Aorta (tissue), 5 donors: Measurements from ENCODE around the gene TM7SF2. TPM values are rescaled to one million over a fixed set of nuclear protein-coding genes. Genes with fewer than 3 reads are reported as not detected.
"Not testable (repeated sequence)": the region's sequence is repeated elsewhere in the genome, so short reads cannot be mapped to it uniquely, and the experiment has no call there.

ENCODE experiments used
- ATAC-seq: fragments of 200-7000 bp; cut with Tn5 transposase; one replicate; pipeline ENCODE4 v1.9.1; 2022; ENCODE audit warnings: moderate library complexity; ENCODE audit not compliant: low FRiP score
- DNase-seq, 2 donors: peaks; one replicate each; pipeline ENCODE4 v3.0.0-alpha.2; 2020
- H3K27ac ChIP-seq, 2 donors: one replicate each; pipeline ENCODE4 v1.5.1; 2013; ENCODE audit warnings: low read length in 2 of 2, mild to moderate bottlenecking in 2 of 2, moderate library complexity in 2 of 2, control low read depth in 1 of 2, inconsistent platforms in 1 of 2, low read depth in 1 of 2
- H3K27me3 ChIP-seq, 2 donors: one replicate each; pipeline ENCODE4 v1.6.1; 2013; ENCODE audit warnings: control low read depth in 1 of 2, low read length in 1 of 2, mild to moderate bottlenecking in 1 of 2, moderate library complexity in 1 of 2; ENCODE audit not compliant: insufficient read depth in 2 of 2, control insufficient read depth in 1 of 2
- H3K36me3 ChIP-seq, 2 donors: one replicate each; pipeline ENCODE4 v1.6.1; 2013; ENCODE audit warnings: control low read depth in 1 of 2, low read length in 1 of 2, mild to moderate bottlenecking in 1 of 2; ENCODE audit not compliant: insufficient read depth in 2 of 2, control insufficient read depth in 1 of 2
- H3K4me1 ChIP-seq, 2 donors: one replicate each; pipeline ENCODE4 v1.6.1; 2013; ENCODE audit warnings: low read length in 2 of 2, control low read depth in 1 of 2, mild to moderate bottlenecking in 1 of 2, moderate library complexity in 1 of 2; ENCODE audit not compliant: insufficient read depth in 2 of 2, control insufficient read depth in 1 of 2
- H3K4me3 ChIP-seq, 2 donors: one replicate each; pipeline ENCODE4 v1.5.1; 2013; ENCODE audit warnings: low read length in 2 of 2, control low read depth in 1 of 2, mild to moderate bottlenecking in 1 of 2
- H3K9me3 ChIP-seq: one replicate; pipeline ENCODE4 v1.6.1; 2013; ENCODE audit warnings: mild to moderate bottlenecking, low read length; ENCODE audit not compliant: control insufficient read depth
- WGBS, 2 donors: extraction: QIAGEN DNeasy Blood & Tissue Kit; methylation state at CpG; one replicate each; pipeline ENCODE4 v1.1.7; 2013; 5-methylcytosine and 5-hydroxymethylcytosine counted together
- intact Hi-C, 2 donors: fragments of 100-400 bp; cut with DNase I; formaldehyde crosslinking; loops; one replicate each; pipeline versions ENCODE4 v1.14.2 to v1.15.0; 2022
- polyA plus RNA-seq, 2 donors: library from polyadenylated mRNA; stranded (reverse); fragments of 200-250 nt; gene quantifications; one replicate each; pipeline ENCODE4 v1.2.3, GENCODE V29; 2013
- total RNA-seq, 2 donors: library from RNA; stranded (reverse); fragmentation: NEBNext Ultra II Directional; extraction: Animal tissue kit (Norgen Biotek cat#: 25700); gene quantifications; one replicate each; pipeline ENCODE4 v1.2.1, GENCODE V29; 2021
- donor health status: healthy with polysubstance abuse.
- donor health status: Bipolar disorder and iron deficiency.
- donor health status: DM: no; HTN: no; CAD: no.
- donor health status: DM: no; HTN: no; CAD: no.
- donor health status: DM: yes; HTN: yes; CAD: no.

TM7SF2 gene
- total and polyA plus RNA-seq, 4 donors: 4.0 to 11.8 (median 6.2) TPM

GRCh38 chr11:65114538-65115171 lies 3.0 kb downstream of the TM7SF2 start:
- WGBS, 2 donors: 83% methylated on average over 11 of the region's 11 CpGs
- intact Hi-C loops: loop anchor here in 1 of 2 donors (5.0 kb wide), 1 partner anchor 102 kb away; the partner anchor contains the start of gene ARL2
- no peak for ATAC-seq
- H3K4me3 ChIP-seq: no peak overlapping the region
- no peak for DNase-seq
- no peaks in the 10 kb centered on the region for H3K27me3 ChIP-seq
- no peaks in the 10 kb centered on the region for H3K4me1 ChIP-seq
- H3K9me3 ChIP-seq: no peaks in the 10 kb centered on the region
- H3K36me3 ChIP-seq: no peaks in the 10 kb centered on the region
- H3K27ac ChIP-seq: no peak overlapping the region

- Histone ChIP-seq H3K27me3 (no peaks in the 10 kb centered on the region), H3K4me3 (no peak overlapping the region), H3K9me3 (no peaks in the 10 kb centered on the region), H3K27ac (no peak overlapping the region), H3K36me3 (no peaks in the 10 kb centered on the region), H3K4me1 (no peaks in the 10 kb centered on the region)
- DNase-seq (no peak), ATAC-seq (no peak)
- WGBS, 2 donors: 91% methylated on average over 21 of the region's 21 CpGs
- intact Hi-C loops: loop anchor here (2.0 to 5.0 kb wide), 3 partner anchors 65 to 103 kb away; partner anchors contain the start of genes ARL2 (in 2 of the 2) and CAPN1 (in 1 of the 2)
Observed at GRCh38 chr11:65115361-65116082, 3.9 kb downstream of the TM7SF2 start.

GRCh38 chr11:65116370-65117205 lies 4.9 kb downstream of the TM7SF2 start:
- no peaks in the 10 kb centered on the region for H3K36me3 ChIP-seq
- H3K9me3 ChIP-seq: no peaks in the 10 kb centered on the region
- ATAC-seq (no peak), DNase-seq (peak in 1 of 2 donors; percentile 86)
- H3K4me3 ChIP-seq: peak overlapping the region; percentile 70 to 80
- H3K4me1 ChIP-seq: no peaks in the 10 kb centered on the region
- intact Hi-C loops: loop anchor here (2.0 to 5.0 kb wide), 3 partner anchors 64 to 104 kb away; partner anchors contain the start of genes ARL2 (in 2 of the 2) and CAPN1 (in 1 of the 2)
- H3K27me3 ChIP-seq: no peaks in the 10 kb centered on the region
- 13 to 14% methylated on average over 68 of the region's 68 CpGs for WGBS, 2 donors
- peak overlapping the region in 1 of 2 donors; percentile 71 for H3K27ac ChIP-seq

- no peaks in the 10 kb centered on the region for H3K9me3 ChIP-seq
- H3K27me3 ChIP-seq: no peaks in the 10 kb centered on the region
- 0% methylated on average over 87 to 89 of the region's 89 CpGs for WGBS, 2 donors
- H3K4me1 ChIP-seq: no peaks in the 10 kb centered on the region
- intact Hi-C loops: loop anchor here (2.0 to 5.0 kb wide), 3 partner anchors 63 to 105 kb away; partner anchors contain the start of genes ARL2 (in 2 of the 2) and CAPN1 (in 1 of the 2)
- ATAC-seq: peak; percentile 93
- peak within 1 kb of the TSS in 1 of 2 donors; percentile 71 for H3K27ac ChIP-seq
- H3K36me3 ChIP-seq: no peaks in the 10 kb centered on the region
- peak; percentile 100 for DNase-seq
- peak within 1 kb of the TSS; percentile 70 to 80 for H3K4me3 ChIP-seq
Observed at GRCh38 chr11:65117206-65118096, 5.8 kb downstream of the TM7SF2 start, which contains the start of gene ZNHIT2. Gene ZNHIT2, minus strand, starts transcription at chr11:65117701. Its CDS starts 48 bp downstream, at chr11:65117653.

GRCh38 chr11:65118097-65118837 lies 6.6 kb downstream of the TM7SF2 start:
- peak in 1 of 2 donors; percentile 74 for DNase-seq
- WGBS, 2 donors: 76 to 79% methylated on average over 18 of the region's 18 CpGs
- no peaks in the 10 kb centered on the region for H3K36me3 ChIP-seq
- no peaks in the 10 kb centered on the region for H3K9me3 ChIP-seq
- no peak for ATAC-seq
- H3K27ac ChIP-seq: no peak overlapping the region
- H3K4me1 ChIP-seq: no peaks in the 10 kb centered on the region
- H3K27me3 ChIP-seq: no peaks in the 10 kb centered on the region
- no peak overlapping the region for H3K4me3 ChIP-seq
- intact Hi-C loops: loop anchor here in 1 of 2 donors (5.0 kb wide), 1 partner anchor 106 kb away; the partner anchor contains the start of gene ARL2

GRCh38 chr11:65118891-65119669 lies 7.4 kb downstream of the TM7SF2 start:
- not testable (repeated sequence) for ATAC-seq, DNase-seq, H3K4me3 ChIP-seq, H3K4me1 ChIP-seq, H3K27ac ChIP-seq, H3K36me3 ChIP-seq, H3K9me3 ChIP-seq, H3K27me3 ChIP-seq
- intact Hi-C loops: loop anchor here in 1 of 2 donors (5.0 kb wide), 1 partner anchor 107 kb away; the partner anchor contains the start of gene ARL2
- 86 to 88% methylated on average over 18 of the region's 18 CpGs for WGBS, 2 donors

GRCh38 chr11:65119670-65119995 lies 8.0 kb downstream of the TM7SF2 start:
- Histone ChIP-seq H3K27ac (no peak overlapping the region), H3K36me3 (no peaks in the 10 kb centered on the region), H3K4me1 (no peaks in the 10 kb centered on the region), H3K4me3 (no peak overlapping the region), H3K27me3 (no peaks in the 10 kb centered on the region), H3K9me3 (no peaks in the 10 kb centered on the region)
- intact Hi-C loops: loop anchor here in 1 of 2 donors (5.0 kb wide), 1 partner anchor 107 kb away; the partner anchor contains the start of gene ARL2
- DNase-seq: no peak
- no peak for ATAC-seq
